Measurements from ENCODE around the gene NUDT21.
"Not testable (repeated sequence)": the region's sequence is repeated elsewhere in the genome, so short reads cannot be mapped to it uniquely, and the experiment has no call there.

Gene NUDT21

GRCh38 chr16:56382459-56382858 lies 68.7 kb downstream of the NUDT21 start:
- DNase-seq = no peak
- Histone ChIP-seq H3K27ac (ENCODE audit: insufficient read depth in 1 of 2, low read depth in 1 of 2, low read length in 2 of 2, poor library complexity in 1 of 2, severe bottlenecking in 2 of 2) (no peak overlapping the region), H3K27me3 (replicated peaks in 2 of 5; ENCODE audit: control insufficient read depth in 4 of 5, insufficient read depth in 5 of 5, low read length in 4 of 5) (no peaks in the 10 kb centered on the region), H3K36me3 (ENCODE audit: control insufficient read depth in 4 of 4, insufficient read depth in 4 of 4, low read length in 3 of 4) (peaks cover 24 to 87% (median 54%) of the 10 kb centered on the region in 4 experiments), H3K4me3 (ENCODE audit: control insufficient read depth in 1 of 7, extremely low read depth in 1 of 7, insufficient read depth in 4 of 7, low read depth in 2 of 7, low read length in 6 of 7) (no peak overlapping the region), H3K9me3 (ENCODE audit: control extremely low read depth in 1 of 5, control insufficient read depth in 4 of 5, insufficient read depth in 2 of 5, low read depth in 1 of 5, low read length in 4 of 5) (peaks cover 6 to 45% (median 24%) of the 10 kb centered on the region in 5 experiments), H3K4me1 (ENCODE audit: control extremely low read depth in 1 of 4, control insufficient read depth in 4 of 4, insufficient read depth in 4 of 4, low read length in 3 of 4) (no peaks in the 10 kb centered on the region)
- ChIA-PET CTCF (interaction anchor here (0.8 kb wide), 1 partner anchor 26 kb away, joined by 3 read pairs; no protein-coding TSS in a partner anchor), POLR2A (interaction anchor here (0.6 kb wide), 1 partner anchor 58 kb away, joined by 3 read pairs; no protein-coding TSS in a partner anchor)
- no CpG with 5 or more reads among the region's 4 CpGs for WGBS (ENCODE audit: insufficient coverage)

GRCh38 chr16:56380778-56381485 lies 70.2 kb downstream of the NUDT21 start:
- 90% methylated on average over 2 of the region's 3 CpGs for WGBS (ENCODE audit: insufficient coverage)
- CTCF ChIA-PET; H3K4me3 ChIP-seq (ENCODE audit: control insufficient read depth in 1 of 7, extremely low read depth in 1 of 7, insufficient read depth in 4 of 7, low read depth in 2 of 7, low read length in 6 of 7); H3K27ac ChIP-seq (ENCODE audit: insufficient read depth in 1 of 2, low read depth in 1 of 2, low read length in 2 of 2, poor library complexity in 1 of 2, severe bottlenecking in 2 of 2); POLR2A ChIA-PET; H3K27me3 ChIP-seq (replicated peaks in 2 of 5; ENCODE audit: control insufficient read depth in 4 of 5, insufficient read depth in 5 of 5, low read length in 4 of 5); H3K4me1 ChIP-seq (ENCODE audit: control extremely low read depth in 1 of 4, control insufficient read depth in 4 of 4, insufficient read depth in 4 of 4, low read length in 3 of 4): not testable (repeated sequence)
- H3K9me3 ChIP-seq (ENCODE audit: control extremely low read depth in 1 of 5, control insufficient read depth in 4 of 5, insufficient read depth in 2 of 5, low read depth in 1 of 5, low read length in 4 of 5) = peaks cover 6 to 47% (median 24%) of the 10 kb centered on the region in 5 experiments
- H3K36me3 ChIP-seq (ENCODE audit: control insufficient read depth in 4 of 4, insufficient read depth in 4 of 4, low read length in 3 of 4) = peaks cover 27 to 79% (median 49%) of the 10 kb centered on the region in 4 experiments
- DNase-seq = peak in 1 of 3 donors; percentile 10
